RWPE2 (cell line): ENCODE data around the gene TCF12.

Experiments used
- ATAC-seq: fragments of 200-7000 bp; cut with Tn5 transposase; 3 replicates; pipeline ENCODE4 v1.9.1; 2021; ENCODE audit warnings: low read depth
- DNase-seq: peaks from one replicate; pipeline ENCODE4 v3.0.0-alpha.2; 2020; ENCODE audit warnings: low spot score
- H3K27ac ChIP-seq: fragments of 450-650 bp; 2 replicates; pipeline ENCODE4 v1.5.1; 2017; ENCODE audit warnings: mild to moderate bottlenecking; ENCODE audit not compliant: poor library complexity, severe bottlenecking
- H3K27me3 ChIP-seq: fragments of 250-450 bp; sonication (Bioruptor Pico); 2 replicates; pipeline ENCODE4 v1.5.1; 2021; ENCODE audit warnings: mild to moderate bottlenecking, moderate library complexity; ENCODE audit not compliant: insufficient read depth, poor library complexity, severe bottlenecking
- H3K36me3 ChIP-seq: fragments of 250-450 bp; sonication (Bioruptor Pico); 2 replicates; pipeline ENCODE4 v1.5.1; 2020; ENCODE audit warnings: low read depth, mild to moderate bottlenecking, moderate library complexity
- H3K4me1 ChIP-seq: fragments of 250-450 bp; sonication (Bioruptor Pico); 2 replicates; pipeline ENCODE4 v1.5.1; 2021; ENCODE audit warnings: mild to moderate bottlenecking, moderate library complexity; ENCODE audit not compliant: insufficient read depth, poor library complexity, severe bottlenecking
- H3K4me3 ChIP-seq: fragments of 250-450 bp; sonication (Bioruptor Pico); 2 replicates; pipeline ENCODE4 v1.5.1; 2021; ENCODE audit warnings: mild to moderate bottlenecking, moderate library complexity; ENCODE audit not compliant: severe bottlenecking
- H3K9me3 ChIP-seq: fragments of 250-450 bp; sonication (Bioruptor Pico); 2 replicates; pipeline ENCODE4 v1.5.1; 2021; ENCODE audit warnings: mild to moderate bottlenecking, moderate library complexity; ENCODE audit not compliant: severe bottlenecking
- CTCF ChIP-seq: fragments of 450-650 bp; IDR thresholded peaks from one replicate; pipeline ENCODE4 v1.5.1; 2017; ENCODE audit warnings: mild to moderate bottlenecking, moderate library complexity; ENCODE audit not compliant: poor library complexity, severe bottlenecking

The TCF12 gene

GRCh38 chr15:57282686-57283085 is 364.2 kb downstream of the TCF12 start:
- Histone ChIP-seq H3K9me3 (no peaks in the 10 kb centered on the region), H3K27ac (no peak overlapping the region), H3K4me1 (no peaks in the 10 kb centered on the region), H3K36me3 (peaks cover 47% of the 10 kb centered on the region), H3K27me3 (no peaks in the 10 kb centered on the region), H3K4me3 (no peak overlapping the region)
- DNase-seq (no peak), ATAC-seq (no peak)
- no peak for TF ChIP-seq CTCF

- DNase-seq: no peak
- no peak overlapping the region for H3K27ac ChIP-seq
- no peak for ATAC-seq
- TF ChIP-seq CTCF: no peak
- H3K27me3 ChIP-seq: no peaks in the 10 kb centered on the region
- H3K4me3 ChIP-seq: no peak overlapping the region
- no peaks in the 10 kb centered on the region for H3K9me3 ChIP-seq
- no peaks in the 10 kb centered on the region for H3K4me1 ChIP-seq
- peaks cover 58% of the 10 kb centered on the region for H3K36me3 ChIP-seq
These were observed 365.5 kb downstream of the TCF12 start for GRCh38 chr15:57283774-57284503.

GRCh38 chr15:57284535-57284934 is 366.1 kb downstream of the TCF12 start:
- Histone ChIP-seq H3K9me3 (no peaks in the 10 kb centered on the region), H3K4me1 (no peaks in the 10 kb centered on the region), H3K27me3 (no peaks in the 10 kb centered on the region), H3K4me3 (no peak overlapping the region), H3K27ac (no peak overlapping the region), H3K36me3 (peaks cover 56% of the 10 kb centered on the region)
- ATAC-seq (no peak), DNase-seq (no peak)
- no peak for TF ChIP-seq CTCF

- no peaks in the 10 kb centered on the region for H3K27me3 ChIP-seq
- no peak for DNase-seq
- ATAC-seq: no peak
- H3K9me3 ChIP-seq: no peaks in the 10 kb centered on the region
- H3K4me3 ChIP-seq: no peak overlapping the region
- no peaks in the 10 kb centered on the region for H3K4me1 ChIP-seq
- no peak for TF ChIP-seq CTCF
- no peak overlapping the region for H3K27ac ChIP-seq
- peaks cover 54% of the 10 kb centered on the region for H3K36me3 ChIP-seq
These were observed 366.9 kb downstream of the TCF12 start for GRCh38 chr15:57285386-57285785.

GRCh38 chr15:57286446-57287122 is 368.1 kb downstream of the TCF12 start:
- H3K36me3 ChIP-seq: peaks cover 51% of the 10 kb centered on the region
- H3K4me1 ChIP-seq: no peaks in the 10 kb centered on the region
- H3K27me3 ChIP-seq: no peaks in the 10 kb centered on the region
- DNase-seq (no peak), ATAC-seq (no peak)
- no peak for TF ChIP-seq CTCF
- H3K4me3 ChIP-seq: no peak overlapping the region
- H3K27ac ChIP-seq: no peak overlapping the region
- no peaks in the 10 kb centered on the region for H3K9me3 ChIP-seq
